Renal pelvis (tissue), 4 donors: ENCODE measurements around the gene ZNF19. TPM values are rescaled to one million over a fixed set of nuclear protein-coding genes. Genes with fewer than 3 reads are reported as not detected.
A peak's percentile ranks its signal among the peaks of the same experiment; 100 is the strongest.

Source experiments
- DNase-seq: peaks from one replicate; pipeline ENCODE4 v3.0.0-alpha.2; 2013
- polyA plus RNA-seq, 3 donors: library from polyadenylated mRNA; unstranded; fragments of 120-200 nt; gene quantifications; one replicate each; pipeline ENCODE4 v1.2.1, GENCODE V29; 2013; ENCODE audit not compliant: insufficient read length in 3 of 3

ZNF19 gene
- polyA plus RNA-seq, 3 donors: 11.0 to 18.5 (median 16.1) TPM

GRCh38 chr16:71492786-71493185 lies 3.7 kb upstream of the ZNF19 start:
- no peak for DNase-seq

- DNase-seq: no peak
Observed at GRCh38 chr16:71491054-71491453, 1.9 kb upstream of the ZNF19 start.

- DNase-seq: no peak
Observed at GRCh38 chr16:71490361-71490760, 1.2 kb upstream of the ZNF19 start.

GRCh38 chr16:71484006-71484893 lies 4.9 kb downstream of the ZNF19 start:
- peak; percentile 92 for DNase-seq

- no peak for DNase-seq
Observed at GRCh38 chr16:71482569-71482968, 6.6 kb downstream of the ZNF19 start.

- DNase-seq: no peak
Observed at GRCh38 chr16:71480956-71481355, 8.2 kb downstream of the ZNF19 start.

GRCh38 chr16:71479420-71479819 lies 9.7 kb downstream of the ZNF19 start:
- no peak for DNase-seq

GRCh38 chr16:71476457-71477124 lies 12.5 kb downstream of the ZNF19 start:
- no peak for DNase-seq

- DNase-seq: no peak
Observed at GRCh38 chr16:71474864-71475263, 14.3 kb downstream of the ZNF19 start.

GRCh38 chr16:71473891-71474290 lies 15.2 kb downstream of the ZNF19 start:
- DNase-seq: no peak

GRCh38 chr16:71472931-71473330 lies 16.2 kb downstream of the ZNF19 start:
- DNase-seq: no peak

GRCh38 chr16:71472051-71472450 lies 17.1 kb downstream of the ZNF19 start:
- DNase-seq: no peak

GRCh38 chr16:71467810-71468209 lies 21.3 kb downstream of the ZNF19 start:
- peak; percentile 37 for DNase-seq

GRCh38 chr16:71464231-71464630 lies 24.9 kb downstream of the ZNF19 start:
- no peak for DNase-seq

- peak; percentile 81 for DNase-seq
Observed at GRCh38 chr16:71461686-71462648, 27.2 kb downstream of the ZNF19 start, which contains the start of gene ZNF23. Gene ZNF23, minus strand, starts transcription at chr16:71462247. Its CDS starts 5,451 bp downstream, at chr16:71456796.

- DNase-seq: no peak
Observed at GRCh38 chr16:71460941-71461340, 28.2 kb downstream of the ZNF19 start.

GRCh38 chr16:71460236-71460635 lies 28.9 kb downstream of the ZNF19 start:
- DNase-seq: no peak

GRCh38 chr16:71459510-71459909 lies 29.6 kb downstream of the ZNF19 start:
- DNase-seq: no peak

GRCh38 chr16:71456801-71457200 lies 32.3 kb downstream of the ZNF19 start:
- no peak for DNase-seq

GRCh38 chr16:71453036-71453435 lies 36.1 kb downstream of the ZNF19 start:
- DNase-seq: no peak

GRCh38 chr16:71449020-71449419 lies 40.1 kb downstream of the ZNF19 start:
- no peak for DNase-seq

- DNase-seq: no peak
Observed at GRCh38 chr16:71448274-71448866, 40.8 kb downstream of the ZNF19 start.
